Kidney (tissue), 14 donors: Measurements from ENCODE around the gene NR6A1. TPM values are rescaled to one million over a fixed set of nuclear protein-coding genes. Genes with fewer than 3 reads are reported as not detected.

Experiments
- DNase-seq, 5 donors: peaks; one replicate each; pipeline ENCODE4 v3.0.0-alpha.2; 2013 to 2020
- FAIRE-seq: peaks from 2 replicates; lab custom pipeline; 2012; peaks lifted over from hg19 to GRCh38; lab: Jason Lieb, UNC
- H3K27ac ChIP-seq, 2 donors: one replicate each; pipeline ENCODE4 v1.7.0; 2013; ENCODE audit warnings: low read depth in 2 of 2, low read length in 2 of 2, inconsistent platforms in 1 of 2
- H3K27me3 ChIP-seq: one replicate; pipeline ENCODE4 v1.7.1; 2013; ENCODE audit warnings: low read length, inconsistent platforms; ENCODE audit not compliant: control insufficient read depth, insufficient read depth
- H3K36me3 ChIP-seq, 3 donors: one replicate each; pipeline versions ENCODE4 v1.7.0 to v1.7.1; 2013; ENCODE audit warnings: low read length in 3 of 3, control low read depth in 1 of 3, inconsistent platforms in 1 of 3; ENCODE audit not compliant: insufficient read depth in 3 of 3, control insufficient read depth in 2 of 3
- H3K4me1 ChIP-seq, 3 donors: one replicate each; pipeline versions ENCODE4 v1.7.0 to v1.7.1; 2013; ENCODE audit warnings: low read length in 3 of 3, inconsistent platforms in 1 of 3, low read depth in 1 of 3; ENCODE audit not compliant: control insufficient read depth in 2 of 3, insufficient read depth in 2 of 3
- H3K4me3 ChIP-seq, 3 donors: one replicate each; pipeline versions ENCODE4 v1.7.0 to v1.8.1; 2013; ENCODE audit warnings: low read length in 3 of 3, control low read depth in 1 of 3, inconsistent platforms in 1 of 3
- H3K9ac ChIP-seq, 3 donors: one replicate each; pipeline versions ENCODE4 v1.7.0 to v1.7.1; 2013; ENCODE audit warnings: low read length in 3 of 3, control low read depth in 1 of 3, inconsistent platforms in 1 of 3
- H3K9me3 ChIP-seq, 3 donors: one replicate each; pipeline versions ENCODE4 v1.7.0 to v1.7.1; 2013; ENCODE audit warnings: low read length in 3 of 3, control low read depth in 1 of 3, inconsistent platforms in 1 of 3; ENCODE audit not compliant: control insufficient read depth in 2 of 3, insufficient read depth in 1 of 3
- intact Hi-C: fragments of 100-400 bp; cut with DNase I; formaldehyde crosslinking; loops from one replicate; pipeline ENCODE4 v1.11.1; 2022
- polyA plus RNA-seq: library from polyadenylated mRNA; stranded (reverse); fragments of 350-450 nt; fragmentation: Illumina TruSeq; extraction: RNeasy Lipid Tissue Mini Kit (QIAGEN cat#74804); gene quantifications from one replicate; pipeline ENCODE4 v1.2.3, GENCODE V29; 2014; ENCODE audit warnings: low read depth, low replicate concordance; ENCODE audit not compliant: insufficient read depth
- total RNA-seq: library from RNA; stranded (reverse); fragmentation: NEBNext Ultra II Directional; extraction: Animal tissue kit (Norgen Biotek cat#: 25700); gene quantifications from one replicate; pipeline ENCODE4 v1.2.1, GENCODE V29; 2021
- TF ChIP-seq, protein P1 (sequence below): IDR thresholded peaks from 3 replicates; pipeline ENCODE4 v1.5.1; 2012; ENCODE audit warnings: mild to moderate bottlenecking, moderate library complexity, borderline replicate concordance; ENCODE audit not compliant: insufficient read depth; ENCODE audit errors: extremely low read depth
- donor health status: control.
- donor health status: control.
- donor health status: control.
- donor health status: control.
- donor health status: control.
- donor health status: DM: yes; HTN: yes; CAD: no.
- donor health status: Normal renal cell carcinoma (clear cell type).

Gene NR6A1
- total and polyA plus RNA-seq, 2 donors from 2014 or later: 1.2 to 3.5 TPM

DNA sequence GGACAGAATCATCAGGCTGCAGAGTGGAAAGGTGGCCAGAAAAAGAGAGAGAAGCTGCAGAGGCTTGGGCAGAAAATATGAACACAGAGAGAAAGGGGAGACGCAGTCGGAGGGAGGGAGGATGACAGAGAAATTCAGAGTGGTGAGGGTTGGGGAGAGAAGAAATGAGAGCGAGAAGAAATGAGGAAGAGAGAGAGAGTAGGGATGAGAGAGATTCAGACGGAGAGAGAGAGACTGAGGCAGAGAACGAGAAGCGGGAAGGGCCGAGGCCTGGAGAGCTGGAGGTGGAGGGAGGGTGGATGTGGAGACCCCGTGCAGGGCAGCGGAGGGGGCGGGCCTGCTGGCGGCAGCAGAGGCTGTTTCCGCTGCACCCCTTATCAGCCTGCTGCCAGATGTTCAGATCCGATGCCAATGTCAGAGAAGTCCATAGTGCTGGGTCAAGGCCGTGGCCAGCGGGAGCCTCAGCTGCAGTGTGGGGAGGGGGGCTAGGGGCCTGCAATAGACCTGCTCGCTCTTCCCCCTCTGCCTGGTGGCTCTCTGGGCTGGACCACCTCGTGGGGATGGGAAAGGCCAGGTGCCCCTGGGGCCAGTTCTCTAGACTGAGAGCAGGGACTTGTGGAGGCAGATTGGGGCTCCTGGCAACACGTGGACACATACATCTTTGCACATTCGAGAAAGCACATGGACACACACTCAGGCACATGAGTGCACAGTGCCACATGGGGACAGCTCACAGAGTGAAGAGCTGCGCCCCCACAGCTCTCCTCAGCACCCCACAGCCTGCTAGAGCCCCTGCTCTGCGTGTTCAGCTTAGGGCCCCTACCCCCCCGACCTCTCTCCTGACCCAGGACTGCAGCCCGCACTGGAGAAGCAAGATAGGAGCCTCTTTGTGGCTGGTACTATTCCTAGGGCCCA is 259.0 kb downstream of the NR6A1 start:
- intact Hi-C loops: no loop called here
- H3K4me1 ChIP-seq: no peaks in the 10 kb centered on the region
- FAIRE-seq: no peak

DNA sequence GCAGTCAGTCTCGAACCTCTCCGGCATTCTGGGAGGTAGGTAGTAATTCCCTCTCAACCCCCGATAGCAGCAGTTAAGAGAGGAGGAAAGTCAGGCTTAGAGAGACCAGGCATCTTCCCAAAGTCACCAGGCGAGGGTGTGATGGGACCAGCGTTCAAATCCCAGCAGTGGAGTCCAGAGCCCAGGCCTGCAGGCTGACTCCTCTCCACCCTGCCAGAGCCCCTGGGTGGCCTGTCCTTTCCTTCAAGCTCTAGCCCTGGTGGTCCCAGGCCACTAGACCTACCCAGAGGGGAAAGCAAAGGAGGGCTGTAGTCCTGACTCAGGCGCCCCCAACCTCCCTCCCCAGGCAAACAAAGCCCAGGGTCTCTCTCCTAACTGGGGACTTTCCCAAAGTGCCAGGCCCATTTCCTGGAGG is 259.7 kb downstream of the NR6A1 start:
- Histone ChIP-seq H3K27me3 (no peaks in the 10 kb centered on the region), H3K4me3 (no peak overlapping the region), H3K27ac (no peak overlapping the region), H3K9me3 (no peaks in the 10 kb centered on the region), H3K4me1 (no peaks in the 10 kb centered on the region), H3K9ac (no peak overlapping the region), H3K36me3 (no peaks in the 10 kb centered on the region)
- TF ChIP-seq, protein P1, sequence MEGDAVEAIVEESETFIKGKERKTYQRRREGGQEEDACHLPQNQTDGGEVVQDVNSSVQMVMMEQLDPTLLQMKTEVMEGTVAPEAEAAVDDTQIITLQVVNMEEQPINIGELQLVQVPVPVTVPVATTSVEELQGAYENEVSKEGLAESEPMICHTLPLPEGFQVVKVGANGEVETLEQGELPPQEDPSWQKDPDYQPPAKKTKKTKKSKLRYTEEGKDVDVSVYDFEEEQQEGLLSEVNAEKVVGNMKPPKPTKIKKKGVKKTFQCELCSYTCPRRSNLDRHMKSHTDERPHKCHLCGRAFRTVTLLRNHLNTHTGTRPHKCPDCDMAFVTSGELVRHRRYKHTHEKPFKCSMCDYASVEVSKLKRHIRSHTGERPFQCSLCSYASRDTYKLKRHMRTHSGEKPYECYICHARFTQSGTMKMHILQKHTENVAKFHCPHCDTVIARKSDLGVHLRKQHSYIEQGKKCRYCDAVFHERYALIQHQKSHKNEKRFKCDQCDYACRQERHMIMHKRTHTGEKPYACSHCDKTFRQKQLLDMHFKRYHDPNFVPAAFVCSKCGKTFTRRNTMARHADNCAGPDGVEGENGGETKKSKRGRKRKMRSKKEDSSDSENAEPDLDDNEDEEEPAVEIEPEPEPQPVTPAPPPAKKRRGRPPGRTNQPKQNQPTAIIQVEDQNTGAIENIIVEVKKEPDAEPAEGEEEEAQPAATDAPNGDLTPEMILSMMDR: no peak
- FAIRE-seq (no peak), DNase-seq (peak in 1 of 5 donors; percentile 59)
- intact Hi-C loops: no loop called here

More for the DNA sequence above, 259.0 kb downstream of the NR6A1 start:
- no peaks in the 10 kb centered on the region for H3K36me3 ChIP-seq
- H3K27me3 ChIP-seq: no peaks in the 10 kb centered on the region
- no peak for DNase-seq
- TF ChIP-seq, protein P1: no peak
- no peaks in the 10 kb centered on the region for H3K9me3 ChIP-seq
- H3K4me3 ChIP-seq: no peak overlapping the region
- H3K27ac ChIP-seq: no peak overlapping the region
- no peak overlapping the region for H3K9ac ChIP-seq

DNA sequence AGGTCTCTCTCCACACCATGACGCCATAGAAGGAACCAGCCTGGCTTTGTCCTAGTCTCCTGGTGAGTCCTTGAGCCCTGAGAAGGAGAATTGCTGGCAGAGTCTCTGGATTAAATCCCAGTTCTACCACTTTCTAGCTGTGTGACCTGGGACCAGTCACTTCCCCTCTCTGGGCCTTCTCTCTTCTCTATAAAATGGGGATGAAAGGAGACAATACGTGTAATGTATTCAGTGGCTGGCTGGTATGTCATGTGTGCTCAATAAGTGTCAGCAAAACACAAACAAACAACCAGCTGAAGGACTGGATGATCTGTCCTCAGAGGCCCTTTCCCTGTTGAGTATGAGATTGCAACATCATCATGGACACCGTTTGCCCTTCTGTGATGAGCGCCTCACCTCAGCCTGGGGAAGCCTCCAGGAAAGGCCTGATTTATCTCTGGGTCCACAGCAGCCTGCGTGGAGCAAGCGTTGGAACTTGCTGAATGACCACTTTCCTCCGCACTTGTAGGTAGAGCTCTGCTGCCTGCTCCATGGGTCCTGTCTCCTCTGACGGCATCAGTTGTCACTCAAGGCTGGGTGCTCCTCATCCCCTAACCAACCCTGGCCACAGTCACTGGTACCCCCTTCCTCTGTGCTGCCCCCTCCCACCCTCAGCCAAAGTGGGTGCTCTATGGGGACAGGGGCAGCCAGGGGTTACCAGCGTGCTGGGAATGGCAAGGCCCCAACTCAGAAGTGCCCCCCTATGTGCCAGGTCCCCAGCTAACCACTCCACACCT is 260.3 kb downstream of the NR6A1 start:
- no peak for FAIRE-seq
- Histone ChIP-seq H3K4me1 (no peaks in the 10 kb centered on the region), H3K9ac (no peak overlapping the region), H3K4me3 (no peak overlapping the region), H3K27me3 (no peaks in the 10 kb centered on the region), H3K36me3 (no peaks in the 10 kb centered on the region), H3K27ac (no peak overlapping the region), H3K9me3 (no peaks in the 10 kb centered on the region)
- intact Hi-C loops: no loop called here
- no peak for DNase-seq
- TF ChIP-seq, protein P1: no peak
